ENCODE measurements around the gene FREM1.

FREM1 gene

GRCh38 chr9:14756291-14756690, 153.9 kb downstream of the FREM1 start:
- no peak for DNase-seq (ENCODE audit: low spot score)

GRCh38 chr9:14752871-14753270, 157.4 kb downstream of the FREM1 start:
- no peak for DNase-seq (ENCODE audit: low spot score)

DNA sequence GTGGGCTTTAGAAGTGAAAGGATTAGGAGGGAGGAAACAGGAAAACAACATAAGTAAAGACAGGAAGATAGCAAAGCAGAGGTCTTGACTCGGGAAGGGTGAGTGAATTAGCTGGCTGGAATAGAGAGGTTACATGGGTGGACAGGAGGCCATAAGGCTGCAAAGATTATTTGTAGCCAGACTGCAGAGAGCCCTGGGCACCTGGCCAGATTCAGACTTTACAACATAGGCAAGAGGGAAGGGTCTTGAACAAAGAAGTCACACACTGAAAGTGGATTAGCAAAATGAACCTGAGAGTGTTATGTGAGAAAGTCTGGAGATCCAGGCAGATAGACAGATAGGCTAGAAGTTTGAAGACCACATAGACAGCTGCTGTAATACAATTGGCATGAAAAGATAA, 158.0 kb downstream of the FREM1 start:
- no peak for DNase-seq (ENCODE audit: low spot score)

- DNase-seq (ENCODE audit: low spot score): no peak
Observed at GRCh38 chr9:14750821-14751220, 159.4 kb downstream of the FREM1 start.

DNA sequence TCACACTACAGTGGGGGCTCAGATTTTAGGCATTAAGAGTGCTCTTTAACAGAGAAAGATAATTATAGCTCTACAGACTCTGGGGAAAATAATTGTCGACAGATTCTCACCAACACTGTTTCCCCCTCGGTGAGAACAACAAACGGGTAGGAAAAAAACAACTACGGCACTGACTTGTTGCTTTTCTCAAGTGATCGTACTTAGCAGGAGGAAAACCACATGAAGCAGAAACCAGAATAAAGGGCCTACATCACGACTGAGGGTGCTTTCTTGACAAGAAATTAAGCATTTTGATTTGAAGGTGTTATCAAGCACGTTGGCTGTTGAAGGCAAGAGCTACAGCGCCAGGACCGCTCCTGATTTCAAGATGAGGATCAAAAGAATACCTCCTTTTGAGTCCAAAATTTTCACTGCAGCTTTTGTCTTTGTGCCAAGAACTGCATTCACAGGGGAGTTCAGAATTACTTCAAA, 160.5 kb downstream of the FREM1 start:
- no peak for DNase-seq (ENCODE audit: low spot score)

GRCh38 chr9:14748373-14748772, 161.9 kb downstream of the FREM1 start:
- DNase-seq (ENCODE audit: low spot score): no peak

DNA sequence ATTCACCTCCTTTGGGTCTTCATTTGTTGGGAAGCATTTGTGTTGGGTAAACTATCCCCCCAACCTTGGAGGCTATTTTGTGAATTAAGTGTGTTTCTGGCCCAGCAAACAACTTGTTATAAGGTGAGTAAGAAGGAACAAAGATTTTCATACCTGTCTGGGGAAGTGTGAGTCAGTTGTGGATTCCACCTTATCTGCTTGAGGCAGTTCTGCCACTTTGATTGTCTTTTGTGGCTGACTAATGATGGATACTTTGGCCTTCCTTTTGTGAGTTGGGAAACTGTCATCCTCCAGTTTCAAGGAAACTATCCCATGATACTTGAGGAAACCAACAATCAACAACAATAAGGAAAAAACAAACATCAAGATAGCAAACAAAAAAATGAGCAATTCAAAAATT, 163.1 kb downstream of the FREM1 start:
- no peak for DNase-seq (ENCODE audit: low spot score)

DNA sequence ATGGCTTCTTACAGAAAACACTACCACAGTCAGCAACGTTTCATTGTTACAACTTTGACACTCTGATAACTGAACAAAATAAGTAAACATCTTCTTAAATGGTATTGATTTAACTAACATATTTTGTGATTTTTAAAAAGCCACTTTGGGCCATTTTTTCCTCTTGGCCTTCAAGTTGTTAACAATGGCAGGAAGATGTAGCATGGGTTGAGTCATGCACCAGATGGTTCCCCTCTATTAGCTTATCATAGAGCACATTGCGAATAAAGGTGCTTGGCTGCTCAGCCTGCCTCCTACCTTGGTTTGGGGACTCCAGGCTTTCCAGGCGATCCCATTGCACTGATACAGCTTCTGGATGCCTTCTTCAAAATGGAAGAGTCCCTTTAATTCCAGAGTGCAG, 163.6 kb downstream of the FREM1 start:
- no peak for DNase-seq (ENCODE audit: low spot score)

DNA sequence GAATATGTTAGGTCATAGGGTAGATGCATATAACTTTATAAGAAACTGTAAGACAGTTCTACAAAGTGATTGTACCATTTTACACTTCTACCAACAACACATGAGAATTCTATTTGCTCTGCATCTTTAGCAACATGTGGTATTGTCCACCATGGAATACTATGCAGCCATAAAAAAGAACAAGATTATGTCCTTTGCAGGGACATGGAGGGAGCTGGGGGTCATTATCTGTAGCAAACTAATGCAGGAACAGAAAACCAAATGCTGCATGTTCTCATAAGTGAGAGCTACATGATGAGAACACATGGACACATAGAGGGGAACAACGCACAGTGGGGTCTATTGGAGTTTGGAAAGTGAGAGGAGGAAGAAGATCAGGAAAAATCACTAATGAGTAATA, 165.5 kb downstream of the FREM1 start:
- no peak for DNase-seq (ENCODE audit: low spot score)

- no peak for DNase-seq (ENCODE audit: low spot score)
Observed at GRCh38 chr9:14741369-14741768, 168.9 kb downstream of the FREM1 start.

GRCh38 chr9:14733133-14733532, 177.1 kb downstream of the FREM1 start:
- no peak for DNase-seq (ENCODE audit: low spot score)

DNA sequence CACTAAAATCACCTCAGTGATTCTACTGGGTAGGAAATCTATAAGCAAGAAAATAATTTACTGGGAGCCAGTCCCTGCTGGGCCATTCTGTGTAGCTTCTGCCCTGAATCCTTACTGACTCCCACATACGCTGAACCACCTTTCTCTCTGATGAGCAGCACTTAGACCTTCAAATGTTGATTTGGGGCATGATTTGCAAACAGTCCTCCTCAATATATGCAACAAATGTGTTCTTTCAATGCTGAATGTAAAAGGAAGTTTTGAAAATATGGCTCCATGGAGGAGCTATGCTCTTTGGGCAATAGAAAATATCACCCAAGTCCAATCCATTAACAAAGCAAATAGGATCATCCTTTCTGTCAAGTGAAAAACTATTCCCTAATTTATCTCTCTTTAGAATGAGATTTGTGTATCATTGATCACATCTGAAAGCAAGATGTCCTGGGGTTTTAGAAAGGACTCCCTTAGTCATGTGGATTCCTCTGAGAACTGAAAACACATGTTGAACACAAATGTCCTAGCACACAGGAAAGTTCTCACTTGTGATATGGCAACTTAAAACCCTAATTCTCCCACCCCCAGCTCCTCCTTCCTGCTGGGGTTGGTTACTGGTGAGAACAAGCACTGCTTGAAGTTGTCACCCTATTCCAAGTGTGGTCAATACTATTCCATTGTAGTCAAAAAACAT, 178.8 kb downstream of the FREM1 start:
- DNase-seq (ENCODE audit: low spot score): no peak

DNA sequence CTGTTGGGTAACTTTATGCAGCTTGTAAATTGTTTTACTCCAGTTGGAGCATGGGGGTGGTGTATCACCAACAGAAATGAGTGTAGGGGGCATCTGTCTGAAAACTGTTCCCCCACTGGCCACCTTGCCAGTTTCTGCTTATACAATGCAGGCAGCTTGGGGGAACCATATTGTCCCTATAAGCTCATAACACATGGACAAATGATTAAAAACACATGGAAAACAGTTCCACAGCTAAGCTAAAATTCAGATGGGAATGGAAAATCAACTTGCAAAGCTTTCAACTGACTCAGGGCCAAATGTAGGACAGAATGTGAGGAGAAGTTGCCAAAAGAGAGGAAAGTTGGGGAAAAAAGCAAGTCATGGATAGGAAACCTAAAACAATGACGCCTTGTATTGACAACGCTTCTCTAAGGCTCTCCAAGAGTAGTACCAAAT, 179.7 kb downstream of the FREM1 start:
- no peak for DNase-seq (ENCODE audit: low spot score)

DNA sequence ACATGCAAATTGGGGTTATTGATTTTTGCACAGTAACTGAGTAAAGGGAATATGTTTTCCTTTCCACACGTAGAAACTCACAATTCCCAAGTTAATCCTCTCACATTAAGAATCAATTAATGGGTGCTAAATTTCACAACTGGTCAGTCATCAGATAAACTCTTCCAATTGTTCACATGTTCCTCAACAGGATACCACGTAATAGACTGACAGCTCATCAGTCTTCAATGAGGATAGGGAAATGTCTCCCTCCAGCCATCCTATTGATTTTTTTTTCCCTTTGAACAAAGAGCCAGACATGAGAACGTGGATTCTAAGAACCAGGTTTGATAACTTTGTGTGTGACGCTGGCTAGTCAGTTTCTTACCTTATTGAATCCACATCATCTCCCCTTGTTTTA, 186.9 kb downstream of the FREM1 start:
- no peak for DNase-seq (ENCODE audit: low spot score)

- no peak for DNase-seq (ENCODE audit: low spot score)
Observed at GRCh38 chr9:14722391-14723035, 187.7 kb downstream of the FREM1 start, which contains the start of gene CER1. CER1 (minus strand) TSS chr9:14722733; CDS start chr9:14722672, 61 bp downstream.

GRCh38 chr9:14719231-14719923, 190.9 kb downstream of the FREM1 start:
- DNase-seq (ENCODE audit: low spot score): no peak

- no peak for DNase-seq (ENCODE audit: low spot score)
Observed at GRCh38 chr9:14715102-14715501, 195.1 kb downstream of the FREM1 start.

GRCh38 chr9:14713187-14713767, 197.0 kb downstream of the FREM1 start:
- no peak for DNase-seq (ENCODE audit: low spot score)

GRCh38 chr9:14710804-14711203, 199.4 kb downstream of the FREM1 start:
- DNase-seq (ENCODE audit: low spot score): no peak

DNA sequence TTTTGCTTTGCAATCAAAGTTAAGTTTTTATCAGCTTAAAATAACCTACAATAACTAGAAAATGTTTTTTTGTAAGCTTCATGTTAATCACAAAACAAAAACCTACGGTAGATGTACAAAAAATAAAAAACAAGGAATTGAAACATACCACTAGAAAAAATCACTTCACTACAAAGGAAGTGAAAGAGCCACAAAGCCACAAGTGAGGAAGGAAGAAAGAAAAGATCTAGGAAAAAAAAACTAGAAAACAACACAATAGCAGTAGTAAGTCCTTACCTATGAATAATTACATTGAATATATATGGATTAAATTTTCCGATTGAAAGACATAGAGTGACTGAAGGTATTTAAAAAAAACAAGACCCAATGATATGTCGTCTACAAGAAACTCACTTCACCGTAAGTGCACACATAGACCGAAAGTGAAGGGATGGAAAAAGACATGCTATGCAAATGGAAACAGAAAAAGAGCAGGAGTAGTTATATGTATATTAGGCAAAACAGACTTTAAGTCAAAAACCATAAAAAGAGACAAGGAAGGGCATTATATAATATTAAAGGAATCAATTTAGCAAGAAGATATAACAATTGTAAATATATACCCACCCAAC, 203.6 kb downstream of the FREM1 start:
- DNase-seq (ENCODE audit: low spot score): no peak

DNA sequence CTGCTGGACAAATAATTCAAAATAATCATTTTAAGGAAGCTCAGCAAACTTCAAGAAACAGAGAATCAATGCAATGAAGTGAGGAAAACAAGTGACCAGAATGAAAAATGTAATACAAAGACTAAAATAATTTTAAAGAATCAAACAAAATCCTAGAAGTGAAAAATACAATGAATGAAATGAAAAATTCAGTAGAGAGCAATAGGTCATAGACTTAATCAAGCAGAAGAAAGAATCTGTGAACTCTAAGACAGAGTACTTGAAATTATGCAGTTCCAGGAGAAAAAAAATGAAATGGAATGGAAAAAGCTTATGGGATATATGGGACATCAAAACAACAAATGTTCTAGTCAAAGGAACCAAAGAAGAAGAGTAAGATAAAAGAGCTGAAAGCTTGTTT, 205.1 kb downstream of the FREM1 start:
- no peak for DNase-seq (ENCODE audit: low spot score)

GRCh38 chr9:14704281-14704680, 205.9 kb downstream of the FREM1 start:
- DNase-seq (ENCODE audit: low spot score): no peak

All from CD4-positive, alpha-beta T cell treated with Interleukin-6 at 100 ng/mL for 8 hours (primary cell).